Urinary bladder (tissue), 4 donors: ENCODE results near the gene LIPK. TPM values are rescaled to one million over a fixed set of nuclear protein-coding genes. Genes with fewer than 3 reads are reported as not detected.

Experiments used
- DNase-seq: peaks from one replicate; pipeline ENCODE4 v3.0.0-alpha.2; 2015; ENCODE audit errors: extremely low spot score
- H3K27ac ChIP-seq: one replicate; pipeline ENCODE4 v1.5.1; 2013; ENCODE audit warnings: low read depth, mild to moderate bottlenecking, moderate library complexity
- H3K36me3 ChIP-seq: one replicate; pipeline ENCODE4 v1.6.1; 2013; ENCODE audit warnings: mild to moderate bottlenecking, moderate library complexity; ENCODE audit not compliant: insufficient read depth
- H3K4me1 ChIP-seq: one replicate; pipeline ENCODE4 v1.6.1; 2013; ENCODE audit warnings: mild to moderate bottlenecking, moderate library complexity; ENCODE audit not compliant: insufficient read depth
- H3K4me3 ChIP-seq: one replicate; pipeline ENCODE4 v1.5.1; 2013; ENCODE audit warnings: low read depth, low read length
- WGBS: extraction: QIAGEN DNeasy Blood & Tissue Kit; methylation state at CpG from one replicate; pipeline ENCODE4 v1.1.7; 2013; 5-methylcytosine and 5-hydroxymethylcytosine counted together
- polyA plus RNA-seq: library from polyadenylated mRNA; stranded (reverse); fragments of 200-250 nt; gene quantifications from one replicate; pipeline ENCODE4 v1.2.3, GENCODE V29; 2013
- total RNA-seq: library from RNA; depleted of rRNA; stranded (reverse); fragments of >200 nt; gene quantifications from one replicate; pipeline ENCODE4 v1.2.3, GENCODE V29; 2014
- donor health status: healthy with polysubstance abuse.
- donor health status: healthy.

The LIPK gene
- total and polyA plus RNA-seq, 2 donors = not detected

DNA sequence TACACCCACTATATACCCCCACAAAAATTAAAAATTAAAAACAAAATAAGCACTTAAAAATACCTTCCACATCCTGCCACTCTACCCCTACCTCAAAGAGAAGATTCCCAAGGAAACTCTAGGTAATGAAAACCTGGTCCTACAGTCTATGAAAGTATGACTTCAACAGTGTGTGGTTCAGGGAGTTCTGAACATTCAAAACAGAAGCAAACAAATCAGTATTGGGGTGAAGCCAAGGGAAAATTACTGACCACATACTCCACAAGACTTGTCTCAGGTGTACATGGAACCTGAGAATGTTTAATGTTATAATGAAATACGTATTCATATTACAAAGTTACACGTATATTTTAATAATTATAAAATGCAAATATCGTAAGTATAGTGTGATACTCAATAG, 76.2 kb downstream of the LIPK start:
- WGBS = 81% methylated on average over 3 of the region's 3 CpGs
- Histone ChIP-seq H3K4me1 (no peaks in the 10 kb centered on the region), H3K36me3 (no peaks in the 10 kb centered on the region), H3K27ac (no peak overlapping the region), H3K4me3 (no peak overlapping the region)
- DNase-seq = no peak

DNA sequence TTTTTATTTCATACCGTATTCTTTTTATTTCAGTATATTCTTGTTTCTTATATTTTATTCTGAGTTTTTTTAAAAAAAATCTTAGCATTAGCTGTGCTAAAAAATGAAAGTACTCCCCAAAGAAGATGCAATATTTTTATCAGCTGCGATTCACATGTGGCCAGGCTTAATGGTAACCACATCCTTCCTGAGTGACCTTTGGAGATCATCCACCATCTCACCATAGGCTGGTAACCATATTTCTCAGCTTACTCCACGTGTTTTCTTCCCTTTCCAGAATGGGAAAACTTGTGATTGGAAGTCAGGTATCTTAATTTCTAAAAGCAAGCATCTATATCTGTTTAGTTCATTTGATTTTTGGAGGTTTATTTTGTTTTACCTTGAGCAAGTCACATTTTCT, 77.7 kb downstream of the LIPK start:
- WGBS = 71% methylated on average over 3 of the region's 3 CpGs
- DNase-seq = no peak

DNA sequence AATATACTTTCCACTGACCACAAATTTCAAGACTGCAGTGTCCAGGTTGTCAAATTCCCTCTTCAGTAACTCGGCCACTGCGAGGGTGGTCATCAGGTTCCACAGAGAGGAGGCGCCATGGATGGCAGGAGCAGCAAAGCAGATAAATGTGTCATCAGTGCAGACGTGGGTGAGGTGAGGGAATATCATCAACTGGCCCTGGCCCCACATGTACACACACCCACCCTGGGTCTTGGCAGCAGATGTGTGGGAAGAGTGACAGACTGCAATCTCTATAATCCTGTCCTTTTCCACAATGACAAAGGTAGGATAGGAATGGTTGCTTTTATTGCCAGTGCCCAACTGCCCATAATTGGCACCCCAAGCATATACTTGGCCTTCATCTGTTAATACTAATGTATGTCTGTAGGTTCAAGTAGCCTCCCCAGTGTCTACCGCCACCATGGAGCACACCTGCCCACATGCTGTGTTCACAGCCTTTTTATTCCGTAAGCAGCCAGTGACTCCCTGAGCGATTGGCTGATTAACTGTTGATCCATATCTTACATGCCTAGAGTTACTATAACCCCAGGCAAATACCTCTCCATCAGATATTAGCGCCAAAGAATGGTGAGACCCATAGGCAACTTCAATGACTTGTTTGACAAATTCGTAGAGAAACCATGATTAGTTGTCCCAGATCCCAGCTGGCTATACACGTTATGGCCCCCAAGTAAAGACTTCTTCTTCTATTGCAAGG, 80.2 kb downstream of the LIPK start:
- DNase-seq = no peak
- Histone ChIP-seq H3K4me1 (no peaks in the 10 kb centered on the region), H3K36me3 (no peaks in the 10 kb centered on the region), H3K4me3 (no peak overlapping the region), H3K27ac (no peak overlapping the region)
- 86% methylated on average over 10 of the region's 10 CpGs for WGBS

More for the DNA sequence above, 77.7 kb downstream of the LIPK start:
- Histone ChIP-seq H3K36me3 (no peaks in the 10 kb centered on the region), H3K4me3 (no peak overlapping the region), H3K4me1 (no peaks in the 10 kb centered on the region), H3K27ac (no peak overlapping the region)

DNA sequence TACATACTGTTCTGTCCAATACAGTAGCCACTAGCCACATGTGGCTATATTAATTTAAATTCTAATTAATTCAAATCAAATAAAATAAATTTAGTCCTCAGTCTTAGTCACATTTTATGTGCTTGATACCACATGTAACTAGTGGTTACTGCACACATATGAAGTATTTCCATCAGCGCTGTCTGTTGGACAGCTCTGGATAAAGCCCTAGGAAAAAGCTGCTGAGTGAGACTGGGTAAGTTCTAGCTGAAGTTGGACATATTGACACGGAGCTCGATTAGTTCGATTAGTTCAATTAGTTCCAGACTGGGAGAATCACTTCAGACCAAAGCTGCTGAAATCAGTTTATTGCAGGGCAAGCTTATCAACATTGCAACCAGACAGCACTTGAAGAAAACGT, 81.4 kb downstream of the LIPK start:
- Histone ChIP-seq H3K27ac (no peak overlapping the region), H3K4me1 (no peaks in the 10 kb centered on the region), H3K4me3 (no peak overlapping the region), H3K36me3 (no peaks in the 10 kb centered on the region)
- 70% methylated on average over 5 of the region's 5 CpGs for WGBS
- no peak for DNase-seq

DNA sequence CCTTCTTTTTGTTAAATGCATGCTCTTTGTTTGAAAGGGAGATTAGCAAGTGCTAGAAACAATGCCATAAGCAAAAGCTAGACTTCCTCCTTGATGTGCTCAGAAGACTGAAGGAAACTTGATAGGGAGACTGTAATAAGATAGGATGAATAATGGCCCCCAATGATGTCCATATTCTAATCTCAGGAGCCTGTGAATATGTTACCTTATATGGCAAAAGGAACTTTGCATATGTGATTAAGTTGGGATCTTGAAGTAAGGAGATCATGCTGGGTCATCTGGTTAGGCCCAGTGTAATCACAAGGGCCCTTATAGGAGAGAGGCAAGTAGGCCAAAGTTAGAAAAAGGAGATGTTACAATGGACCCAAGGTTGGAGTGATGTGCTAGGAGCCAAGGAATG, 82.9 kb downstream of the LIPK start:
- Histone ChIP-seq H3K4me1 (no peaks in the 10 kb centered on the region), H3K36me3 (no peaks in the 10 kb centered on the region), H3K27ac (no peak overlapping the region), H3K4me3 (no peak overlapping the region)
- no peak for DNase-seq

DNA sequence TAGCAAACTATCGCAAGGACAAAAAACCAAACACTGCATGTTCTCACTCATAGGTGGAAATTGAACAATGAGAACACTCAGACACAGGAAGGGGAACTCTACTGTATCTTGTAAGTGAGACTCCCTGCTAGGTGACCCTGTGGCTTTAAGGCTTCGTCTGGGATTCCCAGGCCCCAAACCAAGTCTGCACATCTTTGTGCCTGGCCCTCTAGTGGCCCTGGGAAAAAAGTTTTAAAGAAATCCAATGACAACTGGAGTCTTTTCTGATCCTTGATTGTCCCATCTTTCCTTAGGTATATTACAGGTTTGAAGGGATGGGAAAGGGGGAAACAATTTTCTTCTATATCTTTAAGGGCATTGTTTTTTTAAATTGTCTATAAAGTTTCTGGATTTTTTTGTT, 85.9 kb downstream of the LIPK start:
- H3K27ac ChIP-seq = no peak overlapping the region
- H3K36me3 ChIP-seq = no peaks in the 10 kb centered on the region
- H3K4me1 ChIP-seq = no peaks in the 10 kb centered on the region
- H3K4me3 ChIP-seq = no peak overlapping the region
- WGBS = 59% methylated on average over 2 of the region's 2 CpGs
- DNase-seq = no peak

DNA sequence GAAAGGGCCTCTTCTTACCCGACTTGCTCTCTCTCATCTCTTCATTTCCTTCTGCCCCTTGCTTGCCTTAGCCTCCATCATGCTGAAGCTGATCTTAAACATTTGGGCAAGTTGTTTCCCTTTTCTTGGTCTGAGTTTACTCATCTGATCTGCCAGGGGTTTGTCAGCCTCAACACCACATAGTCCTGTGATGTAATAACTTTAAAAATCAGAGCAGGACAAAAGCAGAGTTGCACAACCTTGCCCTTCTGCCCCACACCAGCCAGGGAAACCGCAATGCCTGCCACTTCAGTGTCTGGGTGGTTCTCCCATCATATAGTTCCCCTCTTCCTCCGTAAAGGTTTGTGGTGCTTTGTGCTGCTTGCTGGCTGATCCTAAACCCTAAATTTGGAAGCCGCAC, 86.6 kb downstream of the LIPK start:
- no peaks in the 10 kb centered on the region for H3K4me1 ChIP-seq
- DNase-seq = no peak
- H3K4me3 ChIP-seq = no peak overlapping the region
- WGBS = 82% methylated on average over 4 of the region's 4 CpGs
- no peak overlapping the region for H3K27ac ChIP-seq
- no peaks in the 10 kb centered on the region for H3K36me3 ChIP-seq

DNA sequence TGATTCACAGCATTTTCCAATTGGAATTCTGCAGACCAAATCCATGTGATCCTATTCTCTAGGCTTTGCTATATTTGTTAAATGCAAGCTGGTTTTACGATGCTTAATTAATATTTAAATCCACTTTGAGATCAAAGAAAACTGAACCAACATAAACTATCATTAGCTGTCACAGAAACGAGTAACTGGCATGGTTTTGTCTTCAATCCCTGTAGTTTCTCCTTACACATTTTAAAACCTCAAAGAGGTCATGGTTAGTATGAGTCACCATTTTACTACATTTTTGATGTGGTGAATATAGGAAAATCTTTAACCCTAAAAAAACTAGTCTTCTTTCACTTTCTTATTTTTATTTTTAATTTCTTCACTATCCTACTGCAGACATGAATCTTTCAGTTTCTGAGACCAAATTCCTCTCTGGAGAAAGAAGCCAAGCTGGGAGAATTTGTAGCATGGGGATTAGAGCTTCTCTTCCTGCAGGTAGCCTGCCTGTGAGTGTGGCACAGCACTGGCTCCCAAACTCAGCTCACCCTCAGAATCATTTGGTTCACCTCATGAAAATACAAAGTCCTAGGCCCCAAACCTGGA, 87.8 kb downstream of the LIPK start:
- no peaks in the 10 kb centered on the region for H3K36me3 ChIP-seq
- no peak overlapping the region for H3K27ac ChIP-seq
- no peak for DNase-seq
- 46% methylated on average over 2 of the region's 2 CpGs for WGBS
- H3K4me1 ChIP-seq = no peaks in the 10 kb centered on the region
- no peak overlapping the region for H3K4me3 ChIP-seq

DNA sequence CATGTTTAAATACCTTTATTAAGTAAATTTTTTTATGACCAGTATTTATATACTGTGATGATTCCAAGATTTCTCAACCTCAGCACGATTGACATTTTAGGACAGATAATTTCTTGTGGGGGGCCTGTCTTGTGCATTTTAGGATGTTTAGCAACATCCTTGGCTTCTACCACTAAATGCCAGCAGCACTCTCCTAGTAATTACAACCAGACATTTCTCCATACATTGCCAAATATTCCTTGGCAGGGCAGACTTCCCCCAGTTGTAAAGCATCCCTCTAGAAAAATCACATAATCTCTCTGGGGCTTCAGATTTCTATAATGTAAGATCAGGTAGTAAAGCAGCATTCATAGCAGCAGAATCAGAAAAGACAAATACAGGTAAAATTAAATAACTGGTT, 88.7 kb downstream of the LIPK start:
- H3K36me3 ChIP-seq = no peaks in the 10 kb centered on the region
- WGBS = 61% methylated on average over 1 of the region's 1 CpG
- H3K27ac ChIP-seq = no peak overlapping the region
- no peaks in the 10 kb centered on the region for H3K4me1 ChIP-seq
- H3K4me3 ChIP-seq = no peak overlapping the region
- no peak for DNase-seq

DNA sequence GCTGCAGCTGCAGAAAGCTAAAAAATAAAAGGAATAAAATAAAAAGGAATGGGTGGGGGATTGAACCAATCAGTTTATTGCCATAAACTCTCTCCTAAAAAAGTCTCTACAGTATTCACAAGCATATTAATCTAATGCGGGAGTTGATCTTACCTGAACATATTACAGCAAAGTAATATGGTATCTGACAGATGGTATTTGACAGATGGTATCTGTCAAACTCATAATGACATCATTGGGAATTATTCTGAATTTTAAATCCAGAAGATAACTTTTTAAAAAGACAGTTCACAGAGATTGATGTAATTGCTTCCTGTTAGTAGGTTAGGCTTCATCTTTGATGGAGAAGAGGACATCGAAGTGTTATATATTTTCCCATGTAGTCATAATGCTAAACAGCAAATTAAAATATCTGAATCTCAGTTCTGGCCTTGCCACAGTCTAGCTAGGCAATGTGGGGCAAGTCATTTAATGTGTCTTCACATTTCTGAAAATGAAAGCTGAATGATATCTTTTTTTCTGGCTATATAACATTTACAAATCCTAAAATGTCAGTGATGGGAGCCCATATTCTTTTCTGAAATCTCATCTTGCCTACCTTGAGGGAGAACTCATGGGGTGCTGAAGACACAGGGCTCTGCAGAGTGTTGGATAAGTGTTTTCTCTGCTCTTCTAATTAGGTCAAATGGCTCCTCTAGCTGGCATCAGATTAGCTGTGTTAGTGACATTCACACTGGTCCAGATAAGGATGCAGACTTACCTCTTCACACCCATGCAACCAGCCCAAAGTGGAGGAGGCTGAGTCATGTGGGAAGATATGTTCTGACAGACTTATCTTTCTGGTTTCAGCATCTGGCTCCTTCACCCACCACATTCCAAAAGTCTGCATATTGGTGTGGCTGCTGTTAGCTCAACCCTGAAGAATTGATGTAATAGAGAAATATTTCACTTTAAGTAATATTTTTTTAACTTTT, 94.4 kb downstream of the LIPK start:
- DNase-seq = no peak
- no peak overlapping the region for H3K4me3 ChIP-seq
- no peaks in the 10 kb centered on the region for H3K36me3 ChIP-seq
- H3K27ac ChIP-seq = no peak overlapping the region
- WGBS = 83% methylated on average over 2 of the region's 2 CpGs
- H3K4me1 ChIP-seq = no peaks in the 10 kb centered on the region

Other genes with a start within 250 kb of the LIPK start
- gene RNLS, start 122.9 kb upstream of the LIPK start, total RNA-seq = 6.3 TPM
- gene RNLS, start 122.9 kb upstream of the LIPK start, polyA plus RNA-seq = 6.1 TPM
- gene LIPJ, start 119.5 kb upstream of the LIPK start, total RNA-seq = 0.26 TPM
- not detected for gene LIPJ, start 119.5 kb upstream of the LIPK start, polyA plus RNA-seq
- gene LIPF, start 41.8 kb upstream of the LIPK start, total RNA-seq = not detected
- not detected for gene LIPF, start 41.8 kb upstream of the LIPK start, polyA plus RNA-seq
- not detected for gene LIPN, start 53.8 kb downstream of the LIPK start, total RNA-seq
- 0.06 TPM for gene LIPN, start 53.8 kb downstream of the LIPK start, polyA plus RNA-seq
- gene LIPM, start 96.5 kb downstream of the LIPK start, total RNA-seq = not detected
- not detected for gene LIPM, start 96.5 kb downstream of the LIPK start, polyA plus RNA-seq
- 5.0 TPM for gene ANKRD22, start 145.6 kb downstream of the LIPK start, total RNA-seq
- gene ANKRD22, start 145.6 kb downstream of the LIPK start, polyA plus RNA-seq = 3.4 TPM
- gene STAMBPL1, start 174.0 kb downstream of the LIPK start, total RNA-seq = 29.0 TPM
- gene STAMBPL1, start 174.0 kb downstream of the LIPK start, polyA plus RNA-seq = 2.1 TPM
- 3,971 TPM for gene ACTA2, start 246.5 kb downstream of the LIPK start, total RNA-seq
- 6,755 TPM for gene ACTA2, start 246.5 kb downstream of the LIPK start, polyA plus RNA-seq